CD4-positive, alpha-beta T cell (primary cell): ENCODE data around the gene TUBAL3. TPM values are rescaled to one million over a fixed set of nuclear protein-coding genes. Genes with fewer than 3 reads are reported as not detected.

Source experiments
- ATAC-seq: fragments of 200-7000 bp; cut with Tn5 transposase; one replicate; pipeline ENCODE4 v1.10.0; 2022; ENCODE audit warnings: mild to moderate bottlenecking; ENCODE audit not compliant: poor library complexity
- CTCF ChIA-PET: fragments of 350-600 bp; sonication (Branson Sonifier 250); formaldehyde crosslinking; loops from one replicate; lab custom pipeline; 2021; ENCODE audit warnings: antibody characterized with exemption, inconsistent platforms; lab: Charles Lee
- POLR2A ChIA-PET: fragments of 350-600 bp; sonication (Branson Sonifier 250); formaldehyde crosslinking; loops from one replicate; lab custom pipeline; 2021; ENCODE audit warnings: antibody characterized with exemption, inconsistent platforms; lab: Charles Lee
- DNase-seq, 14 experiments: peaks; one replicate each; pipeline ENCODE4 v3.0.0-alpha.2; 2013 to 2020; ENCODE audit warnings: mixed read lengths in 2 of 14
- H3K27ac ChIP-seq, 2 donors: one replicate each; pipeline versions ENCODE4 v1.5.1 to v1.7.0; 2013; ENCODE audit warnings: low read length in 2 of 2, low read depth in 1 of 2, mild to moderate bottlenecking in 1 of 2
- H3K27me3 ChIP-seq, 2 experiments: 1 replicate in 1 of 2; 2 replicates in 1 of 2; pipeline versions ENCODE4 v1.6.1 to v1.7.0; 2013; ENCODE audit warnings: low read length in 2 of 2, control low read depth in 1 of 2, mild to moderate bottlenecking in 1 of 2, moderate library complexity in 1 of 2; ENCODE audit not compliant: insufficient read depth in 2 of 2, control insufficient read depth in 1 of 2
- H3K36me3 ChIP-seq: one replicate; pipeline ENCODE4 v1.6.1; 2013; ENCODE audit warnings: low read length, control low read depth; ENCODE audit not compliant: insufficient read depth
- H3K4me1 ChIP-seq: one replicate; pipeline ENCODE4 v1.6.1; 2013; ENCODE audit warnings: low read length, control low read depth; ENCODE audit not compliant: insufficient read depth
- H3K4me3 ChIP-seq: one replicate; pipeline ENCODE4 v1.5.1; 2013; ENCODE audit warnings: mild to moderate bottlenecking, low read length, moderate library complexity
- H3K9me3 ChIP-seq, 2 experiments: 1 replicate in 1 of 2; 2 replicates in 1 of 2; pipeline versions ENCODE4 v1.6.1 to v1.7.0; 2013; ENCODE audit warnings: low read length in 2 of 2, mild to moderate bottlenecking in 2 of 2, control low read depth in 1 of 2, moderate library complexity in 1 of 2; ENCODE audit not compliant: control insufficient read depth in 1 of 2, insufficient read depth in 1 of 2
- H3K27ac Mint-ChIP-seq: one replicate; pipeline ENCODE4 v1.8.0; 2020; ENCODE audit warnings: mixed read lengths
- H3K27me3 Mint-ChIP-seq: one replicate; pipeline ENCODE4 v1.8.0; 2021; ENCODE audit warnings: mixed read lengths
- H3K36me3 Mint-ChIP-seq: one replicate; pipeline ENCODE4 v1.8.0; 2021; ENCODE audit warnings: low read depth, mixed read lengths
- H3K4me1 Mint-ChIP-seq: one replicate; pipeline ENCODE4 v1.8.0; 2021; ENCODE audit warnings: low read depth, mixed read lengths
- H3K4me3 Mint-ChIP-seq: one replicate; pipeline ENCODE4 v1.8.0; 2020; ENCODE audit warnings: mild to moderate bottlenecking, mixed read lengths
- H3K9me3 Mint-ChIP-seq: one replicate; pipeline ENCODE4 v1.8.0; 2020; ENCODE audit warnings: mixed read lengths
- CTCF ChIP-seq: fragments of 200-600 bp; IDR thresholded peaks from one replicate; pipeline ENCODE4 v1.8.0; 2022; ENCODE audit warnings: antibody characterized with exemption, mild to moderate bottlenecking
- intact Hi-C, 2 experiments: fragments of 100-400 bp; cut with DNase I in 1 of 2; cut with micrococcal nuclease in 1 of 2; formaldehyde crosslinking; loops; one replicate each; pipeline versions ENCODE4 v1.15.1 to v1.9.0; 2023 to 2025; cut with DNase I, micrococcal nuclease
- total RNA-seq, 174 experiments: library from RNA in 2 of 174; stranded (reverse) in 2 of 174; gene quantifications; one replicate each; pipeline ENCODE4 v1.2.3 and lab custom pipeline; 2021 to 2026

TUBAL3 gene
- total RNA-seq, 2 experiments from 2014 or later, result not detected

- Histone ChIP-seq H3K27ac (no peak overlapping the region), H3K4me3 (no peak overlapping the region), H3K27me3 (no peaks in the 10 kb centered on the region), H3K4me1 (peaks cover 4% of the 10 kb centered on the region), H3K9me3 (no peaks in the 10 kb centered on the region), H3K36me3 (no peaks in the 10 kb centered on the region)
- Mint-ChIP-seq H3K4me3 (no peak overlapping the region), H3K36me3 (no peaks in the 10 kb centered on the region), H3K27me3 (no peaks in the 10 kb centered on the region), H3K27ac (no peak overlapping the region), H3K9me3 (no peaks in the 10 kb centered on the region), H3K4me1 (peaks cover 15% of the 10 kb centered on the region)
- ATAC-seq (no peak), DNase-seq (no peak)
- ChIA-PET CTCF (interaction anchor here (0.7 to 4.2 kb wide), 4 partner anchors 9 to 586 kb away, joined by 3 to 28 read pairs (median 4); no protein-coding TSS in a partner anchor), POLR2A (interaction anchor here (0.9 kb wide), 1 partner anchor 10 kb away, joined by 3 read pairs; no protein-coding TSS in a partner anchor)
- no peak for TF ChIP-seq CTCF
- intact Hi-C loops, result loop anchor here in 1 of 2 experiments (2.0 kb wide), 1 partner anchor 437 kb away; no protein-coding TSS in a partner anchor
Measured at GRCh38 chr10:5435328-5435727, 30.7 kb upstream of the TUBAL3 start.

GRCh38 chr10:5434017-5434753 lies 29.6 kb upstream of the TUBAL3 start:
- ChIA-PET POLR2A (interaction anchor here (0.7 to 1.0 kb wide), 4 partner anchors 13 to 619 kb away, joined by 3 to 6 read pairs (median 5); no protein-coding TSS in a partner anchor), CTCF (interaction anchor here (1.0 to 4.2 kb wide), 7 partner anchors 9 to 619 kb away, joined by 3 to 28 read pairs (median 4); no protein-coding TSS in a partner anchor)
- no peaks in the 10 kb centered on the region for H3K27me3 Mint-ChIP-seq
- Histone ChIP-seq H3K4me3 (no peak overlapping the region), H3K9me3 (no peaks in the 10 kb centered on the region), H3K27me3 (no peaks in the 10 kb centered on the region), H3K27ac (no peak overlapping the region), H3K36me3 (no peaks in the 10 kb centered on the region), H3K4me1 (peaks cover 4% of the 10 kb centered on the region)
- DNase-seq, result peak in 3 of 14 experiments; percentile 61 to 66 (median 63)
- H3K9me3 Mint-ChIP-seq, result no peaks in the 10 kb centered on the region
- H3K36me3 Mint-ChIP-seq, result no peaks in the 10 kb centered on the region
- peaks cover 15% of the 10 kb centered on the region for H3K4me1 Mint-ChIP-seq
- no peak overlapping the region for H3K27ac Mint-ChIP-seq
- peak; percentile 83 for ATAC-seq
- no peak overlapping the region for H3K4me3 Mint-ChIP-seq
- peak; percentile 74 for TF ChIP-seq CTCF
- intact Hi-C loops, result loop anchor here (1.0 to 5.0 kb wide), 3 partner anchors 439 to 617 kb away; no protein-coding TSS in a partner anchor

GRCh38 chr10:5433182-5433581 lies 28.6 kb upstream of the TUBAL3 start:
- ATAC-seq, result no peak
- Histone ChIP-seq H3K27me3 (no peaks in the 10 kb centered on the region), H3K9me3 (no peaks in the 10 kb centered on the region), H3K36me3 (no peaks in the 10 kb centered on the region), H3K27ac (no peak overlapping the region), H3K4me3 (no peak overlapping the region), H3K4me1 (peaks cover 4% of the 10 kb centered on the region)
- Mint-ChIP-seq H3K4me1 (peaks cover 15% of the 10 kb centered on the region), H3K36me3 (no peaks in the 10 kb centered on the region), H3K27ac (no peak overlapping the region), H3K4me3 (no peak overlapping the region), H3K9me3 (no peaks in the 10 kb centered on the region), H3K27me3 (no peaks in the 10 kb centered on the region)
- no peak for TF ChIP-seq CTCF
- no peak for DNase-seq
- ChIA-PET POLR2A (no interaction called here), CTCF (interaction anchor here (1.0 to 4.2 kb wide), 6 partner anchors 8 to 618 kb away, joined by 3 to 28 read pairs (median 6); no protein-coding TSS in a partner anchor)
- intact Hi-C loops, result loop anchor here in 1 of 2 experiments (5.0 kb wide), 1 partner anchor 616 kb away; no protein-coding TSS in a partner anchor
